Peyer's patch (tissue), 4 donors: ENCODE measurements around the gene MYPN.

Experiments used
- CTCF ChIP-seq, 6 experiments: fragments of 450-650 bp in 4 of 6; fragments of 200-600 bp in 2 of 6; sonication (generic) in 1 of 6; IDR thresholded peaks; one replicate each; pipeline ENCODE4 v1.5.1; 2017 to 2019; ENCODE audit warnings: antibody characterized with exemption in 6 of 6, mild to moderate bottlenecking in 3 of 6, moderate library complexity in 1 of 6
- POLR2A ChIP-seq, 2 donors: fragments of 450-650 bp; IDR thresholded peaks; one replicate each; pipeline ENCODE4 v1.5.1; 2017; ENCODE audit warnings: antibody characterized with exemption in 2 of 2, mild to moderate bottlenecking in 2 of 2, moderate library complexity in 2 of 2

- TF ChIP-seq CTCF (IDR thresholded peaks at IDR 0.05) (no peak), POLR2A (IDR thresholded peaks at IDR 0.05) (no peak)
These were observed 5.9 kb upstream of the MYPN start for GRCh38 chr10:68103261-68103878.
